HCT116 (cell line): Measurements from ENCODE around the gene PRKAG2. TPM values are rescaled to one million over a fixed set of nuclear protein-coding genes. Genes with fewer than 3 reads are reported as not detected.

Source experiments
- ATAC-seq: fragments of 200-7000 bp; cut with Tn5 transposase; 2 replicates; pipeline ENCODE4 v1.9.1; 2020; ENCODE audit warnings: mild to moderate bottlenecking, moderate library complexity
- BruUV-seq: library from RNA; stranded (reverse); fragments of 400-500 nt; replicated peaks from 2 replicates; lab custom pipeline; 2021; lab: Mats Ljungman, UMichigan
- CTCF ChIA-PET: fragments of 300-600 bp; sonication (Branson Sonifier 250); formaldehyde crosslinking; loops from one replicate; lab custom pipeline; 2021; ENCODE audit warnings: antibody characterized with exemption; lab: Charles Lee
- POLR2A ChIA-PET: fragments of 300-600, 350-600 bp; sonication (Branson Sonifier 250); formaldehyde crosslinking; loops from one replicate; lab custom pipeline; 2021; ENCODE audit warnings: antibody characterized with exemption; lab: Charles Lee
- RAD21 ChIA-PET, 2 experiments: fragments of 300-600 bp; sonication (Branson Sonifier 250); formaldehyde crosslinking; loops; one replicate each; lab custom pipeline; 2023; ENCODE audit warnings: low total read pairs in 2 of 2; ENCODE audit not compliant: uncharacterized antibody in 2 of 2, unreplicated experiment in 2 of 2, low non-redundant PET in 1 of 2; lab: Charles Lee
- DNase-seq: peaks from one replicate; pipeline ENCODE4 v3.0.0-alpha.2; 2010; ENCODE audit warnings: low read depth, low spot score
- H2AFZ ChIP-seq: fragments of 200-600 bp; shearing (Covaris generic), sonication (generic); 2 replicates; pipeline ENCODE4 v1.6.1; 2017; ENCODE audit warnings: low read depth, mixed run types, mixed read lengths, antibody characterized with exemption, low read length; ENCODE audit not compliant: poor library complexity, severe bottlenecking
- H3K27ac ChIP-seq: 2 replicates; pipeline ENCODE4 v1.5.1; 2012; ENCODE audit warnings: low read depth, low read length
- H3K27me3 ChIP-seq: fragments of 200-600 bp; sonication (generic); 2 replicates; pipeline ENCODE4 v1.6.1; 2016; ENCODE audit warnings: mixed run types, low read length, mixed read lengths; ENCODE audit not compliant: insufficient read depth
- H3K36me3 ChIP-seq, 2 experiments: fragments of 200-500 bp in 1 of 2; fragments of 200-600 bp in 1 of 2; sonication (Bioruptor generic) in 1 of 2; sonication (generic) in 1 of 2; 2 replicates each; pipeline versions ENCODE4 v1.5.1 to v1.6.1; 2014 to 2016; ENCODE audit warnings: low read length in 2 of 2, inconsistent platforms in 1 of 2, mixed read lengths in 1 of 2, mixed run types in 1 of 2; ENCODE audit not compliant: insufficient read depth in 2 of 2, control insufficient read depth in 1 of 2
- H3K4me1 ChIP-seq, 2 experiments: fragments of 200-600 bp in 1 of 2; sonication (generic) in 1 of 2; 2 replicates each; pipeline versions ENCODE4 v1.5.1 to v1.6.1; 2012 to 2017; ENCODE audit warnings: low read length in 2 of 2, inconsistent platforms in 1 of 2, mild to moderate bottlenecking in 1 of 2, mixed read lengths in 1 of 2, mixed run types in 1 of 2, moderate library complexity in 1 of 2; ENCODE audit not compliant: insufficient read depth in 2 of 2, control insufficient read depth in 1 of 2
- H3K4me2 ChIP-seq: fragments of 200-600 bp; sonication (generic); 2 replicates; pipeline ENCODE4 v1.6.1; 2017; ENCODE audit warnings: mixed run types, low read length, mixed read lengths
- H3K4me3 ChIP-seq, 2 experiments: fragments of 200-600 bp in 1 of 2; sonication (generic) in 1 of 2; replicated peaks in 1 of 2; 2 replicates each; pipeline ENCODE4 v1.5.1; 2011 to 2016; ENCODE audit warnings: low read length in 2 of 2, control low read depth in 1 of 2, low read depth in 1 of 2, mild to moderate bottlenecking in 1 of 2, mixed read lengths in 1 of 2, mixed run types in 1 of 2
- H3K79me2 ChIP-seq: fragments of 200-600 bp; sonication (generic); 2 replicates; pipeline ENCODE4 v1.6.1; 2017; ENCODE audit warnings: mild to moderate bottlenecking, mixed run types, low read length, moderate library complexity, mixed read lengths; ENCODE audit not compliant: insufficient read depth
- H3K9ac ChIP-seq: fragments of 200-600 bp; sonication (generic); 2 replicates; pipeline ENCODE4 v1.6.1; 2016; ENCODE audit warnings: low read length, mixed read lengths
- H3K9me2 ChIP-seq: fragments of 200-600 bp; sonication (generic), shearing (Covaris generic); 2 replicates; pipeline ENCODE4 v1.6.1; 2017; ENCODE audit warnings: mixed run types, mild to moderate bottlenecking, moderate library complexity; ENCODE audit not compliant: insufficient read depth
- H3K9me3 ChIP-seq, 2 experiments: fragments of 200-500 bp in 1 of 2; fragments of 200-600 bp in 1 of 2; sonication (Bioruptor generic) in 1 of 2; sonication (generic) in 1 of 2; 2 replicates each; pipeline ENCODE4 v1.6.1; 2014 to 2017; ENCODE audit warnings: low read length in 2 of 2, mixed read lengths in 2 of 2, inconsistent platforms in 1 of 2, low read depth in 1 of 2, mild to moderate bottlenecking in 1 of 2, mixed run types in 1 of 2, moderate library complexity in 1 of 2; ENCODE audit not compliant: control insufficient read depth in 1 of 2, insufficient read depth in 1 of 2
- H4K20me1 ChIP-seq: fragments of 200-600 bp; sonication (generic), shearing (Covaris generic); 2 replicates; pipeline ENCODE4 v1.6.1; 2017; ENCODE audit warnings: mixed run types, mild to moderate bottlenecking, moderate library complexity; ENCODE audit not compliant: insufficient read depth
- CTCF ChIP-seq, 3 experiments: fragments of 200-600 bp in 1 of 3; sonication (generic) in 1 of 3; IDR thresholded peaks in 2 of 3; conservative IDR thresholded peaks in 1 of 3; 2 replicates each; pipeline ENCODE4 v1.5.1; 2012 to 2017; ENCODE audit warnings: low read depth in 2 of 3, low read length in 2 of 3, antibody characterized with exemption in 1 of 3, borderline replicate concordance in 1 of 3, control low read depth in 1 of 3, mild to moderate bottlenecking in 1 of 3, mixed read lengths in 1 of 3, mixed run types in 1 of 3, moderate library complexity in 1 of 3; ENCODE audit not compliant: insufficient read depth in 1 of 3
- SIN3A ChIP-seq: IDR thresholded peaks from 2 replicates; pipeline ENCODE4 v1.6.1; 2012; ENCODE audit warnings: low read depth
- TCF7L2 ChIP-seq: IDR thresholded peaks from 2 replicates; pipeline ENCODE4 v1.7.0; 2011; ENCODE audit warnings: borderline replicate concordance, inconsistent platforms; ENCODE audit not compliant: insufficient read depth, insufficient read length; ENCODE audit errors: extremely low read depth
- intact Hi-C: fragments of 100-400 bp; cut with micrococcal nuclease; formaldehyde crosslinking; loops from 2 replicates; pipeline ENCODE4 v1.10.0; 2022
- total RNA-seq: library from RNA; stranded (reverse); gene quantifications from one replicate; pipeline ENCODE4 v1.2.1, GENCODE V29; 2021; ENCODE audit not compliant: unreplicated experiment
- TF ChIP-seq, protein P1 (sequence below): IDR thresholded peaks from 2 replicates; pipeline ENCODE4 v1.6.1; 2012

PRKAG2 gene
- total RNA-seq, 1 experiment from 2014 or later: 23.6 TPM

DNA sequence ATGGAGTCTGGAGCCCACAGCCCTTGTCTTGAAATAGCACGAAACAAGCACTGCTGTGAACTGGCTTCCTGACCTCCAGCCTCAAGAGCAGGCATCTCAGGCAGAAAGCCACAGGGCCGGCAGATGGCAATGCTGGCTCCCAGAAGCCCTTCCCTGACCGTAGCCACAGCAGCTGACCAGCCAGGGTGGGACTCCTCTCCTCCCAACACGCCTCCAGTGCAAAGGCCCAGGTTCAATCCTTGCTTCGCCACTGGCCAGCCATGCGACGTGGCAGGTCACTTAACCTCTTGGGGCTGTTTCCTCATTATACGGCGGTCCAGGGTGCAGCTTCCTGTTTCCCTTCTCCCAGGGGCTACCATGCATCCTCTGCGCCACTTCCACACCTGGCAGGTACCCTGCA is 12.8 kb downstream of the PRKAG2 start:
- BruUV-seq: no TSS peak
- no peaks in the 10 kb centered on the region for H4K20me1 ChIP-seq
- intact Hi-C loops: no loop called here
- ChIA-PET POLR2A (no interaction called here), RAD21 (no interaction called here), CTCF (no interaction called here)
- no peaks in the 10 kb centered on the region for H3K27me3 ChIP-seq
- no peaks in the 10 kb centered on the region for H3K79me2 ChIP-seq
- DNase-seq: no peak
- H3K36me3 ChIP-seq: no peaks in the 10 kb centered on the region
- TF ChIP-seq TCF7L2: no peak
- TF ChIP-seq, protein P1, sequence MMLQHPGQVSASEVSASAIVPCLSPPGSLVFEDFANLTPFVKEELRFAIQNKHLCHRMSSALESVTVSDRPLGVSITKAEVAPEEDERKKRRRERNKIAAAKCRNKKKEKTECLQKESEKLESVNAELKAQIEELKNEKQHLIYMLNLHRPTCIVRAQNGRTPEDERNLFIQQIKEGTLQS: no peak
- no peaks in the 10 kb centered on the region for H3K9me2 ChIP-seq
- ATAC-seq: no peak
- H3K9ac ChIP-seq: no peak overlapping the region
- H3K4me2 ChIP-seq: no peak overlapping the region
- no peak overlapping the region for H3K27ac ChIP-seq
- no peaks in the 10 kb centered on the region for H3K4me1 ChIP-seq
- H3K4me3 ChIP-seq: no peak overlapping the region
- no peaks in the 10 kb centered on the region for H3K9me3 ChIP-seq
- H2AFZ ChIP-seq: no peak overlapping the region

GRCh38 chr7:151863386-151864079 is 13.4 kb downstream of the PRKAG2 start:
- DNase-seq (no peak), ATAC-seq (no peak)
- no peaks in the 10 kb centered on the region for H3K27me3 ChIP-seq
- POLR2A ChIA-PET: no interaction called here
- TF ChIP-seq SIN3A (no peak), CTCF (IDR thresholded peaks at IDR 0.05 in 2 of 3, conservative IDR thresholded peaks at IDR 0.05 in 1 of 3; ENCODE audit: borderline replicate concordance in 1 of 3, insufficient read depth in 1 of 3, low read depth in 2 of 3, low read length in 2 of 3) (peak in 2 of 3 experiments; percentile 1 to 29; a peak in 1 of 6 replicates)
- CTCF ChIA-PET: no interaction called here
- no peaks in the 10 kb centered on the region for H3K4me1 ChIP-seq
- H2AFZ ChIP-seq: no peak overlapping the region
- no peaks in the 10 kb centered on the region for H3K9me2 ChIP-seq
- intact Hi-C loops: no loop called here
- H3K36me3 ChIP-seq: no peaks in the 10 kb centered on the region
- H4K20me1 ChIP-seq: no peaks in the 10 kb centered on the region
- no peak overlapping the region for H3K27ac ChIP-seq
- RAD21 ChIA-PET: no interaction called here
- no peak overlapping the region for H3K9ac ChIP-seq
- H3K4me3 ChIP-seq: no peak overlapping the region
- H3K9me3 ChIP-seq: no peaks in the 10 kb centered on the region
- H3K79me2 ChIP-seq: no peaks in the 10 kb centered on the region
- no TSS peak for BruUV-seq
- no peak overlapping the region for H3K4me2 ChIP-seq
